Endothelial cell of umbilical vein (primary cell): Measurements from ENCODE around the gene STRBP. TPM values are rescaled to one million over a fixed set of nuclear protein-coding genes. Genes with fewer than 3 reads are reported as not detected.

Source experiments
- BruUV-seq: library from RNA; stranded (reverse); fragments of 400-500 nt; replicated peaks from 2 replicates; lab custom pipeline; 2021; lab: Mats Ljungman, UMichigan
- CTCF ChIA-PET: fragments of 300-600, 350-600 bp; sonication (Branson Sonifier 250); formaldehyde crosslinking; loops from one replicate; lab custom pipeline; 2021; ENCODE audit warnings: antibody characterized with exemption, inconsistent platforms; lab: Charles Lee
- POLR2A ChIA-PET: fragments of 300-600, 350-600 bp; sonication (Branson Sonifier 250); formaldehyde crosslinking; loops from one replicate; lab custom pipeline; 2021; ENCODE audit warnings: antibody characterized with exemption, inconsistent platforms; lab: Charles Lee
- DNase-seq: peaks from one replicate; pipeline ENCODE4 v3.0.0-alpha.2; 2011; ENCODE audit warnings: low read depth, low spot score
- FAIRE-seq: peaks from 2 replicates; lab custom pipeline; 2011; peaks lifted over from hg19 to GRCh38; lab: Jason Lieb, UNC
- H2AFZ ChIP-seq: 2 replicates; pipeline ENCODE4 v1.6.0; 2012; ENCODE audit warnings: low read depth, low read length, control low read depth, inconsistent platforms
- H3K27ac ChIP-seq: 2 replicates; pipeline ENCODE4 v1.5.1; 2011; ENCODE audit warnings: low read depth, mild to moderate bottlenecking, control low read depth, low read length, moderate library complexity; ENCODE audit not compliant: insufficient read depth
- H3K27me3 ChIP-seq, 2 experiments: 2 replicates each; pipeline versions ENCODE4 v1.6.0 to v1.6.1; 2011; ENCODE audit warnings: low read length in 2 of 2, mixed read lengths in 1 of 2; ENCODE audit not compliant: control insufficient read depth in 2 of 2, insufficient read depth in 2 of 2
- H3K36me3 ChIP-seq, 2 experiments: 2 replicates in 1 of 2; 3 replicates in 1 of 2; pipeline ENCODE4 v1.5.1; 2011; ENCODE audit warnings: low read length in 2 of 2, mild to moderate bottlenecking in 1 of 2, moderate library complexity in 1 of 2; ENCODE audit not compliant: control insufficient read depth in 2 of 2, insufficient read depth in 2 of 2; ENCODE audit errors: extremely low read depth in 1 of 2
- H3K4me1 ChIP-seq: 3 replicates; pipeline ENCODE4 v1.5.1; 2011; ENCODE audit warnings: mild to moderate bottlenecking, low read length; ENCODE audit not compliant: control insufficient read depth, insufficient read depth; ENCODE audit errors: extremely low read depth
- H3K4me2 ChIP-seq: 2 replicates; pipeline ENCODE4 v1.6.1; 2011; ENCODE audit warnings: low read length, control low read depth, mixed read lengths; ENCODE audit not compliant: insufficient read depth
- H3K4me3 ChIP-seq, 3 experiments: fragments of 200-600 bp in 1 of 3; sonication (generic), shearing (Covaris generic) in 1 of 3; replicated peaks in 1 of 3; 2 replicates each; pipeline ENCODE4 v1.5.1; 2011 to 2016; ENCODE audit warnings: control low read depth in 3 of 3, low read length in 3 of 3, mild to moderate bottlenecking in 2 of 3, inconsistent platforms in 1 of 3, low read depth in 1 of 3, moderate library complexity in 1 of 3; ENCODE audit not compliant: insufficient read depth in 1 of 3
- H3K79me2 ChIP-seq: 2 replicates; pipeline ENCODE4 v1.6.0; 2012; ENCODE audit warnings: low read length, inconsistent platforms; ENCODE audit not compliant: control insufficient read depth, insufficient read depth
- H3K9ac ChIP-seq: replicated peaks from 2 replicates; pipeline ENCODE3; 2011; ENCODE audit warnings: low read length, control low read depth; ENCODE audit not compliant: insufficient read depth; ENCODE audit errors: extremely low read depth
- H3K9me1 ChIP-seq: replicated peaks from 3 replicates; pipeline ENCODE4 v1.6.0; 2011; ENCODE audit warnings: mild to moderate bottlenecking, low read length; ENCODE audit not compliant: control insufficient read depth, insufficient read depth; ENCODE audit errors: extremely low read depth
- H3K9me3 ChIP-seq: replicated peaks from 2 replicates; pipeline ENCODE4 v1.5.1; 2012; ENCODE audit warnings: low read length, inconsistent platforms; ENCODE audit not compliant: control insufficient read depth, insufficient read depth
- H4K20me1 ChIP-seq: replicated peaks from 2 replicates; pipeline ENCODE3; 2011; ENCODE audit warnings: mild to moderate bottlenecking, low read length; ENCODE audit not compliant: control insufficient read depth, insufficient read depth; ENCODE audit errors: extremely low read depth
- CTCF ChIP-seq, 2 donors: IDR thresholded peaks; 1 replicate in 1 of 2; 2 replicates in 1 of 2; pipeline ENCODE4 v1.5.1; 2011; ENCODE audit warnings: low read length in 2 of 2, mild to moderate bottlenecking in 2 of 2, moderate library complexity in 2 of 2, control low read depth in 1 of 2, inconsistent platforms in 1 of 2, low read depth in 1 of 2; ENCODE audit not compliant: insufficient read depth in 1 of 2; ENCODE audit errors: extremely low read depth in 1 of 2
- EZH2 ChIP-seq: IDR thresholded peaks from 2 replicates; pipeline ENCODE4 v1.6.1; 2012; ENCODE audit warnings: borderline replicate concordance, low read depth, mild to moderate bottlenecking, moderate library complexity, low read length, inconsistent platforms; ENCODE audit not compliant: severe bottlenecking
- FOS ChIP-seq: IDR thresholded peaks from 2 replicates; pipeline ENCODE4 v1.6.1; 2011; ENCODE audit warnings: mild to moderate bottlenecking, low read length, moderate library complexity, borderline replicate concordance; ENCODE audit not compliant: insufficient read depth
- GATA2 ChIP-seq: IDR thresholded peaks from 2 replicates; pipeline ENCODE4 v1.7.0; 2011; ENCODE audit warnings: low read depth, mild to moderate bottlenecking, moderate library complexity, mixed read lengths, low read length; ENCODE audit not compliant: insufficient read length, insufficient read depth
- JUN ChIP-seq: IDR thresholded peaks from 2 replicates; pipeline ENCODE4 v1.6.1; 2011; ENCODE audit warnings: borderline replicate concordance, low read depth; ENCODE audit not compliant: insufficient read length, insufficient read depth
- MYC ChIP-seq: IDR thresholded peaks from one replicate; pipeline ENCODE4 v1.6.1; 2011; ENCODE audit warnings: mild to moderate bottlenecking, low read depth, low read length
- POLR2A ChIP-seq: IDR thresholded peaks from 2 replicates; pipeline ENCODE4 v1.6.1; 2012; ENCODE audit warnings: low read depth, mild to moderate bottlenecking, control low read depth, low read length
- POLR2AphosphoS5 ChIP-seq: IDR thresholded peaks from 2 replicates; pipeline ENCODE4 v1.6.1; 2012; ENCODE audit warnings: low read depth, mild to moderate bottlenecking, control low read depth, low read length, moderate library complexity; ENCODE audit not compliant: insufficient read depth
- dilution Hi-C: fragments of 300-500 bp; cut with MboI; formaldehyde crosslinking; loops from one replicate; pipeline ENCODE4 v1.15.0; 2019; ENCODE audit warnings: low sequenced_read_pairs; ENCODE audit not compliant: extremely low pct_ligation_motif_present
- intact Hi-C: fragments of 100-400 bp; cut with micrococcal nuclease; formaldehyde crosslinking; loops from one replicate; pipeline ENCODE4 v1.10.0; 2022
- polyA plus RNA-seq, 4 experiments: library from polyadenylated mRNA; depleted of rRNA in 3 of 4; stranded (reverse) in 3 of 4; unstranded in 1 of 4; fragments of >200 nt; gene quantifications; 2 replicates each; pipeline versions ENCODE4 v1.2.1 to v1.2.3, GENCODE V29; 2011 to 2012; ENCODE audit warnings: missing spikeins in 1 of 4
- total RNA-seq: library from RNA; stranded (reverse); gene quantifications from 2 replicates; pipeline ENCODE4 v1.2.3, GENCODE V29; 2021
- TF ChIP-seq, protein P1 (sequence below): IDR thresholded peaks from 2 replicates; pipeline ENCODE4 v1.6.1; 2011; ENCODE audit not compliant: insufficient read depth, insufficient read length

The STRBP gene
- total and polyA plus RNA-seq, 2 donors (not counting 3 experiments of a cell fraction or from before 2014, with no cell fraction given) = 7.7 to 15.4 TPM

DNA sequence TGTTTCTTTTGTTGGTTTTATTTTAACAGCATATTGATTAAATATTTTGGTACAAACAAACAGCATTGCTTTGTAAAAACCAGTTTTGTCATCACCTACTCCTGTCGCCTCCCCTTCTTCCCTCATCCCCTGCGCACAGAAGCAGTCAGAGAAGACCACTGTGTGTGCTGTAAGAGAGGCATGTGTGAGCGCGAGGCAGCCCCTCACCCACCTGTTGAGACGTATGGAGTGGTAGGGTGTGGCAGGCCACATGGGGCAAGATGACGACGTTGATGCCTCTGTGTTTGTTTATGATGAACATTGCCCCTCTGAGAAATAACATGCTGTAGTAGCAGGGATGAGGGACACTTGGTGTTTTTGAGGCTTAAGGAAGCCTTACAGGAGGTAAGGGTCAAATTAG lies 163.6 kb downstream of the STRBP start:
- Histone ChIP-seq H4K20me1 (no peaks in the 10 kb centered on the region), H3K27me3 (no peaks in the 10 kb centered on the region), H3K9me3 (no peaks in the 10 kb centered on the region), H3K27ac (no peak overlapping the region), H3K9ac (no peak overlapping the region), H3K9me1 (no peaks in the 10 kb centered on the region), H3K36me3 (peaks cover 4 to 47% of the 10 kb centered on the region in 2 experiments), H2AFZ (no peak overlapping the region), H3K4me2 (no peak overlapping the region), H3K4me3 (no peak overlapping the region), H3K79me2 (no peaks in the 10 kb centered on the region), H3K4me1 (no peaks in the 10 kb centered on the region)
- intact Hi-C loops (no loop called here), dilution Hi-C loops (no loop called here)
- DNase-seq (no peak), FAIRE-seq (no peak)
- ChIA-PET CTCF (interaction anchor here (0.9 to 5.2 kb wide), 2 partner anchors 120 to 245 kb away, joined by 3 to 88 read pairs; no protein-coding TSS in a partner anchor), POLR2A (no interaction called here)
- BruUV-seq = no TSS peak
- TF ChIP-seq POLR2AphosphoS5 = no peak
- no peak for TF ChIP-seq MYC
- TF ChIP-seq CTCF (IDR thresholded peaks at IDR 0.05; ENCODE audit: extremely low read depth in 1 of 2, insufficient read depth in 1 of 2, low read depth in 1 of 2, low read length in 2 of 2) = no peak
- no peak for TF ChIP-seq EZH2
- no peak for TF ChIP-seq GATA2
- TF ChIP-seq JUN = no peak
- TF ChIP-seq FOS = no peak
- TF ChIP-seq POLR2A = no peak
- TF ChIP-seq, protein P1, sequence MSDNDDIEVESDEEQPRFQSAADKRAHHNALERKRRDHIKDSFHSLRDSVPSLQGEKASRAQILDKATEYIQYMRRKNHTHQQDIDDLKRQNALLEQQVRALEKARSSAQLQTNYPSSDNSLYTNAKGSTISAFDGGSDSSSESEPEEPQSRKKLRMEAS = no peak
